ENCODE measurements around the gene C1orf146. TPM values are rescaled to one million over a fixed set of nuclear protein-coding genes. Genes with fewer than 3 reads are reported as not detected.

Gene C1orf146
- total and polyA plus RNA-seq, 2 donors (not counting 1 experiment from before 2014, with no cell fraction given) = not detected

- H2AFZ ChIP-seq (ENCODE audit: insufficient read depth, low read depth, low read length, poor library complexity, severe bottlenecking) = no peak overlapping the region
- no peak overlapping the region for H3K9ac ChIP-seq (ENCODE audit: low read length)
- ATAC-seq (ENCODE audit: low read depth) = no peak
- H3K27me3 ChIP-seq (replicated peaks in 1 of 4; ENCODE audit: control extremely low read depth in 1 of 4, control insufficient read depth in 3 of 4, insufficient read depth in 4 of 4, low read length in 3 of 4) = no peaks in the 10 kb centered on the region
- Mint-ChIP-seq H3K4me3 (no peak overlapping the region), H3K4me1 (peaks cover 5% of the 10 kb centered on the region), H3K27ac (no peak overlapping the region), H3K9me3 (ENCODE audit: insufficient read depth) (no peaks in the 10 kb centered on the region), H3K27me3 (no peaks in the 10 kb centered on the region)
- H3K79me2 ChIP-seq (ENCODE audit: control insufficient read depth, insufficient read depth, low read length) = no peaks in the 10 kb centered on the region
- TF ChIP-seq EZH2 (IDR thresholded peaks at IDR 0.05; ENCODE audit: borderline replicate concordance, insufficient read depth, low read depth, low read length, poor library complexity, severe bottlenecking) (no peak), CTCF (IDR thresholded peaks at IDR 0.05) (no peak)
- no peaks in the 10 kb centered on the region for H4K20me1 ChIP-seq (ENCODE audit: control insufficient read depth, insufficient read depth, low read length, poor library complexity, severe bottlenecking)
- intact Hi-C loops (cut with micrococcal nuclease) = no loop called here
- no peaks in the 10 kb centered on the region for H3K9me3 ChIP-seq (ENCODE audit: control extremely low read depth in 1 of 3, control insufficient read depth in 2 of 3, insufficient read depth in 1 of 3, low read length in 2 of 3)
- H3K4me2 ChIP-seq (replicated peaks; ENCODE audit: low read depth, low read length, poor library complexity, severe bottlenecking) = no peak overlapping the region
- no peaks in the 10 kb centered on the region for H3K4me1 ChIP-seq (ENCODE audit: control insufficient read depth in 2 of 2, insufficient read depth in 2 of 2, low read length in 2 of 2)
- DNase-seq = no peak
- H3K4me3 ChIP-seq (ENCODE audit: control extremely low read depth in 1 of 5, extremely low read depth in 1 of 5, insufficient read depth in 1 of 5, low read depth in 2 of 5, low read length in 4 of 5) = no peak overlapping the region
- no CpG with 5 or more reads among the region's 1 CpG for WGBS (ENCODE audit: insufficient coverage)
- ChIA-PET CTCF (no interaction called here), POLR2A (no interaction called here)
- H3K36me3 ChIP-seq (replicated peaks in 1 of 2; ENCODE audit: control extremely low read depth in 1 of 2, control insufficient read depth in 1 of 2, extremely low read depth in 1 of 2, insufficient read depth in 2 of 2, low read length in 1 of 2) = peaks cover 3 to 35% of the 10 kb centered on the region in 2 experiments
- H3K27ac ChIP-seq (ENCODE audit: low read length in 2 of 2) = no peak overlapping the region
Observed at GRCh38 chr1:92273039-92273438, 55.3 kb downstream of the C1orf146 start.

- TF ChIP-seq CTCF (IDR thresholded peaks at IDR 0.05) (no peak), EZH2 (IDR thresholded peaks at IDR 0.05; ENCODE audit: borderline replicate concordance, insufficient read depth, low read depth, low read length, poor library complexity, severe bottlenecking) (no peak)
- ChIA-PET POLR2A (no interaction called here), CTCF (no interaction called here)
- DNase-seq = no peak
- H3K4me2 ChIP-seq (replicated peaks; ENCODE audit: low read depth, low read length, poor library complexity, severe bottlenecking) = no peak overlapping the region
- H2AFZ ChIP-seq (ENCODE audit: insufficient read depth, low read depth, low read length, poor library complexity, severe bottlenecking) = no peak overlapping the region
- no peaks in the 10 kb centered on the region for H3K9me3 Mint-ChIP-seq (ENCODE audit: insufficient read depth)
- peaks cover 5% of the 10 kb centered on the region for H3K4me1 Mint-ChIP-seq
- H3K9ac ChIP-seq (ENCODE audit: low read length) = no peak overlapping the region
- no peaks in the 10 kb centered on the region for H3K27me3 ChIP-seq (replicated peaks in 1 of 4; ENCODE audit: control extremely low read depth in 1 of 4, control insufficient read depth in 3 of 4, insufficient read depth in 4 of 4, low read length in 3 of 4)
- H3K27ac ChIP-seq (ENCODE audit: low read length in 2 of 2) = no peak overlapping the region
- no peak overlapping the region for H3K27ac Mint-ChIP-seq
- H3K4me3 Mint-ChIP-seq = no peak overlapping the region
- intact Hi-C loops (cut with micrococcal nuclease) = no loop called here
- H4K20me1 ChIP-seq (ENCODE audit: control insufficient read depth, insufficient read depth, low read length, poor library complexity, severe bottlenecking) = no peaks in the 10 kb centered on the region
- H3K27me3 Mint-ChIP-seq = no peaks in the 10 kb centered on the region
- WGBS (ENCODE audit: insufficient coverage) = 89% methylated on average over 1 of the region's 1 CpG
- H3K9me3 ChIP-seq (ENCODE audit: control extremely low read depth in 1 of 3, control insufficient read depth in 2 of 3, insufficient read depth in 1 of 3, low read length in 2 of 3) = no peaks in the 10 kb centered on the region
- H3K79me2 ChIP-seq (ENCODE audit: control insufficient read depth, insufficient read depth, low read length) = no peaks in the 10 kb centered on the region
- no peaks in the 10 kb centered on the region for H3K4me1 ChIP-seq (ENCODE audit: control insufficient read depth in 2 of 2, insufficient read depth in 2 of 2, low read length in 2 of 2)
- peaks cover 2 to 39% of the 10 kb centered on the region in 2 experiments for H3K36me3 ChIP-seq (replicated peaks in 1 of 2; ENCODE audit: control extremely low read depth in 1 of 2, control insufficient read depth in 1 of 2, extremely low read depth in 1 of 2, insufficient read depth in 2 of 2, low read length in 1 of 2)
- no peak overlapping the region for H3K4me3 ChIP-seq (ENCODE audit: control extremely low read depth in 1 of 5, extremely low read depth in 1 of 5, insufficient read depth in 1 of 5, low read depth in 2 of 5, low read length in 4 of 5)
- no peak for ATAC-seq (ENCODE audit: low read depth)
Observed at GRCh38 chr1:92274939-92275338, 57.2 kb downstream of the C1orf146 start.
